Peyer's patch (tissue), 4 donors: Measurements from ENCODE around the gene GRM1.

Experiments
- POLR2A ChIP-seq, 2 donors: fragments of 450-650 bp; IDR thresholded peaks; one replicate each; pipeline ENCODE4 v1.5.1; 2017; ENCODE audit warnings: antibody characterized with exemption in 2 of 2, mild to moderate bottlenecking in 2 of 2, moderate library complexity in 2 of 2
- TF ChIP-seq, protein P1 (sequence below), 6 experiments: fragments of 450-650 bp in 4 of 6; fragments of 200-600 bp in 2 of 6; sonication (generic) in 1 of 6; IDR thresholded peaks; one replicate each; pipeline ENCODE4 v1.5.1; 2017 to 2019; ENCODE audit warnings: antibody characterized with exemption in 6 of 6, mild to moderate bottlenecking in 3 of 6, moderate library complexity in 1 of 6

DNA sequence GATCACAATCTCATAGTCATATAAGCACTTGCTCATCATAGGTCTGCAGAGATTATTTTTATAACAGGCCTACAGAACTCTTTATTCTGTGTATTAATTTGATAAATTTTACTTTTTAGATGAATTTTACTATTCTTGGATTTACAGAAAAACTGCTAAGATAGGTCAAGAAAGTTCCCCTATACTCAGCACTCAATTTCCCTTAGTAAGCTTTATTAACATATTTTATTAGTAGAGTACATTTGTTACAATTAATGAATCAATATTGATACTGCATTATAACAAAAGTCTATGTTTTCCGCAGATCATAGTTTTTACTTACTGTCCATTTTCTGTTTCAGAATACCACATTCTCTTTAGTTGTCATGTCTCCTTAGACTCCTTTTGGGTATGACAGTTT lies 148.9 kb downstream of the GRM1 start:
- TF ChIP-seq, protein P1, sequence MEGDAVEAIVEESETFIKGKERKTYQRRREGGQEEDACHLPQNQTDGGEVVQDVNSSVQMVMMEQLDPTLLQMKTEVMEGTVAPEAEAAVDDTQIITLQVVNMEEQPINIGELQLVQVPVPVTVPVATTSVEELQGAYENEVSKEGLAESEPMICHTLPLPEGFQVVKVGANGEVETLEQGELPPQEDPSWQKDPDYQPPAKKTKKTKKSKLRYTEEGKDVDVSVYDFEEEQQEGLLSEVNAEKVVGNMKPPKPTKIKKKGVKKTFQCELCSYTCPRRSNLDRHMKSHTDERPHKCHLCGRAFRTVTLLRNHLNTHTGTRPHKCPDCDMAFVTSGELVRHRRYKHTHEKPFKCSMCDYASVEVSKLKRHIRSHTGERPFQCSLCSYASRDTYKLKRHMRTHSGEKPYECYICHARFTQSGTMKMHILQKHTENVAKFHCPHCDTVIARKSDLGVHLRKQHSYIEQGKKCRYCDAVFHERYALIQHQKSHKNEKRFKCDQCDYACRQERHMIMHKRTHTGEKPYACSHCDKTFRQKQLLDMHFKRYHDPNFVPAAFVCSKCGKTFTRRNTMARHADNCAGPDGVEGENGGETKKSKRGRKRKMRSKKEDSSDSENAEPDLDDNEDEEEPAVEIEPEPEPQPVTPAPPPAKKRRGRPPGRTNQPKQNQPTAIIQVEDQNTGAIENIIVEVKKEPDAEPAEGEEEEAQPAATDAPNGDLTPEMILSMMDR (IDR thresholded peaks at IDR 0.05): no peak
- TF ChIP-seq POLR2A (IDR thresholded peaks at IDR 0.05): no peak
